Smooth muscle cell (in vitro differentiated cells): Measurements from ENCODE around the gene PARN. TPM values are rescaled to one million over a fixed set of nuclear protein-coding genes. Genes with fewer than 3 reads are reported as not detected.

Source experiments
- DNase-seq: peaks from one replicate; lab custom pipeline; 2025; ENCODE audit not compliant: unreplicated experiment; lab: John Stamatoyannopoulos, UW
- H2AFZ ChIP-seq: fragments of 200-600 bp; sonication (generic); 2 replicates; pipeline ENCODE4 v1.6.0; 2016; ENCODE audit warnings: antibody characterized with exemption, low read depth, mild to moderate bottlenecking
- H3F3A ChIP-seq: fragments of 200-600 bp; sonication (generic); 2 replicates; pipeline ENCODE4 v1.6.0; 2017; ENCODE audit warnings: antibody characterized with exemption, low read depth
- H3K27ac ChIP-seq: fragments of 200-600 bp; sonication (generic); 2 replicates; pipeline ENCODE4 v1.5.1; 2016; ENCODE audit warnings: low read depth, mild to moderate bottlenecking
- H3K27me3 ChIP-seq: fragments of 200-600 bp; sonication (generic); 2 replicates; pipeline ENCODE4 v1.6.1; 2016; ENCODE audit warnings: low read depth, mild to moderate bottlenecking
- H3K36me3 ChIP-seq: fragments of 200-600 bp; sonication (generic); 2 replicates; pipeline ENCODE4 v1.5.1; 2016; ENCODE audit warnings: low read depth
- H3K4me1 ChIP-seq: fragments of 200-600 bp; sonication (generic); 2 replicates; pipeline ENCODE4 v1.5.1; 2016; ENCODE audit warnings: low read depth
- H3K4me2 ChIP-seq: fragments of 200-600 bp; sonication (generic); 2 replicates; pipeline ENCODE4 v1.6.0; 2016; ENCODE audit warnings: mild to moderate bottlenecking
- H3K4me3 ChIP-seq: fragments of 200-600 bp; sonication (generic); 2 replicates; pipeline ENCODE4 v1.5.1; 2016; ENCODE audit warnings: mild to moderate bottlenecking
- H3K79me2 ChIP-seq: fragments of 200-600 bp; sonication (generic); 2 replicates; pipeline ENCODE4 v1.6.0; 2016; ENCODE audit warnings: low read depth, mild to moderate bottlenecking
- H3K9ac ChIP-seq: fragments of 200-600 bp; sonication (generic); 2 replicates; pipeline ENCODE4 v1.6.0; 2016; ENCODE audit warnings: low read depth
- H3K9me3 ChIP-seq: fragments of 200-600 bp; sonication (generic); replicated peaks from 2 replicates; pipeline ENCODE4 v1.5.1; 2016; ENCODE audit warnings: low read depth
- H4K20me1 ChIP-seq: fragments of 200-600 bp; sonication (generic); 2 replicates; pipeline ENCODE4 v1.6.0; 2016; ENCODE audit warnings: low read depth
- WGBS: methylation state at CpG from one replicate; pipeline ENCODE4 v1.1.7; 2016; ENCODE audit warnings: low lambda C conversion rate; 5-methylcytosine and 5-hydroxymethylcytosine counted together
- polyA plus RNA-seq: library from polyadenylated mRNA; unstranded; fragments of >200 nt; fragmentation: Nextera tagmentation; extraction: Ambion mirVana; gene quantifications from 2 replicates; pipeline ENCODE4 v1.2.1, GENCODE V29; 2016
- total RNA-seq: library from RNA; depleted of rRNA; stranded (reverse); fragments of >200 nt; gene quantifications from 2 replicates; pipeline ENCODE4 v1.2.3, GENCODE V29; 2014
- TF ChIP-seq, protein P1 (sequence below): fragments of 200-600 bp; sonication (generic); IDR thresholded peaks from 2 replicates; pipeline ENCODE4 v1.5.1; 2017; ENCODE audit warnings: borderline replicate concordance, mild to moderate bottlenecking, antibody characterized with exemption; ENCODE audit not compliant: insufficient read depth, poor library complexity, severe bottlenecking

The PARN gene
- total and polyA plus RNA-seq, 2 experiments from 2014 or later, result 22.2 to 24.6 TPM

- Histone ChIP-seq H2AFZ (no peak overlapping the region), H3K27me3 (no peaks in the 10 kb centered on the region), H3K79me2 (peaks cover 41% of the 10 kb centered on the region), H3K27ac (peak overlapping the region; percentile 79), H3K9me3 (no peaks in the 10 kb centered on the region), H4K20me1 (peaks cover 10% of the 10 kb centered on the region), H3K9ac (peak overlapping the region; percentile 86), H3K4me2 (peak overlapping the region; percentile 96), H3F3A (no peaks in the 10 kb centered on the region), H3K4me1 (peaks cover 19% of the 10 kb centered on the region), H3K4me3 (peak overlapping the region; percentile 84), H3K36me3 (peaks cover 6% of the 10 kb centered on the region)
- WGBS, result 5% methylated on average over 17 of the region's 17 CpGs
- TF ChIP-seq, protein P1, sequence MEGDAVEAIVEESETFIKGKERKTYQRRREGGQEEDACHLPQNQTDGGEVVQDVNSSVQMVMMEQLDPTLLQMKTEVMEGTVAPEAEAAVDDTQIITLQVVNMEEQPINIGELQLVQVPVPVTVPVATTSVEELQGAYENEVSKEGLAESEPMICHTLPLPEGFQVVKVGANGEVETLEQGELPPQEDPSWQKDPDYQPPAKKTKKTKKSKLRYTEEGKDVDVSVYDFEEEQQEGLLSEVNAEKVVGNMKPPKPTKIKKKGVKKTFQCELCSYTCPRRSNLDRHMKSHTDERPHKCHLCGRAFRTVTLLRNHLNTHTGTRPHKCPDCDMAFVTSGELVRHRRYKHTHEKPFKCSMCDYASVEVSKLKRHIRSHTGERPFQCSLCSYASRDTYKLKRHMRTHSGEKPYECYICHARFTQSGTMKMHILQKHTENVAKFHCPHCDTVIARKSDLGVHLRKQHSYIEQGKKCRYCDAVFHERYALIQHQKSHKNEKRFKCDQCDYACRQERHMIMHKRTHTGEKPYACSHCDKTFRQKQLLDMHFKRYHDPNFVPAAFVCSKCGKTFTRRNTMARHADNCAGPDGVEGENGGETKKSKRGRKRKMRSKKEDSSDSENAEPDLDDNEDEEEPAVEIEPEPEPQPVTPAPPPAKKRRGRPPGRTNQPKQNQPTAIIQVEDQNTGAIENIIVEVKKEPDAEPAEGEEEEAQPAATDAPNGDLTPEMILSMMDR, result no peak
- no peak for DNase-seq
Observed at GRCh38 chr16:14629612-14629918, 495 bp downstream of the PARN start.

- Histone ChIP-seq H3K36me3 (peaks cover 6% of the 10 kb centered on the region), H3K79me2 (peaks cover 36% of the 10 kb centered on the region), H3K27ac (peak overlapping the region; percentile 79), H2AFZ (no peak overlapping the region), H4K20me1 (peaks cover 5% of the 10 kb centered on the region), H3K4me1 (peaks cover 15% of the 10 kb centered on the region), H3K4me3 (peak overlapping the region; percentile 84), H3F3A (no peaks in the 10 kb centered on the region), H3K27me3 (no peaks in the 10 kb centered on the region), H3K9me3 (no peaks in the 10 kb centered on the region), H3K4me2 (peak overlapping the region; percentile 96), H3K9ac (peak overlapping the region; percentile 86)
- DNase-seq, result no peak
- TF ChIP-seq, protein P1, result no peak
- 59% methylated on average over 12 of the region's 12 CpGs for WGBS
Observed at GRCh38 chr16:14628806-14629611, 1.1 kb downstream of the PARN start.

GRCh38 chr16:14627078-14627477 lies 3.0 kb downstream of the PARN start:
- 97% methylated on average over 4 of the region's 4 CpGs for WGBS
- no peak overlapping the region for H3K9ac ChIP-seq
- no peak overlapping the region for H3K27ac ChIP-seq
- no peak overlapping the region for H2AFZ ChIP-seq
- no peaks in the 10 kb centered on the region for H4K20me1 ChIP-seq
- H3K27me3 ChIP-seq, result no peaks in the 10 kb centered on the region
- H3K9me3 ChIP-seq, result no peaks in the 10 kb centered on the region
- no peak overlapping the region for H3K4me3 ChIP-seq
- no peak for DNase-seq
- peaks cover 24% of the 10 kb centered on the region for H3K79me2 ChIP-seq
- no peak overlapping the region for H3K4me2 ChIP-seq
- H3K4me1 ChIP-seq, result peaks cover 12% of the 10 kb centered on the region
- H3K36me3 ChIP-seq, result peaks cover 6% of the 10 kb centered on the region
- TF ChIP-seq, protein P1, result no peak
- no peaks in the 10 kb centered on the region for H3F3A ChIP-seq

GRCh38 chr16:14618566-14618965 lies 11.5 kb downstream of the PARN start:
- H4K20me1 ChIP-seq, result peaks cover 12% of the 10 kb centered on the region
- no peak overlapping the region for H3K4me2 ChIP-seq
- no peak overlapping the region for H3K4me3 ChIP-seq
- no peak overlapping the region for H3K9ac ChIP-seq
- H3F3A ChIP-seq, result no peaks in the 10 kb centered on the region
- no peaks in the 10 kb centered on the region for H3K79me2 ChIP-seq
- no peak overlapping the region for H3K27ac ChIP-seq
- H3K9me3 ChIP-seq, result no peaks in the 10 kb centered on the region
- WGBS, result 79% methylated on average over 7 of the region's 7 CpGs
- peaks cover 7% of the 10 kb centered on the region for H3K36me3 ChIP-seq
- H2AFZ ChIP-seq, result no peak overlapping the region
- no peaks in the 10 kb centered on the region for H3K27me3 ChIP-seq
- TF ChIP-seq, protein P1, result no peak
- no peaks in the 10 kb centered on the region for H3K4me1 ChIP-seq
- DNase-seq, result no peak
